ENCODE measurements around the gene LIPC.

LIPC gene

GRCh38 chr15:58466566-58466965, 34.8 kb downstream of the LIPC start:
- Mint-ChIP-seq H3K4me1 (peaks cover 58% of the 10 kb centered on the region), H3K27me3 (no peaks in the 10 kb centered on the region), H3K36me3 (no peaks in the 10 kb centered on the region), H3K9me3 (no peaks in the 10 kb centered on the region), H3K27ac (peak overlapping the region; percentile 52), H3K4me3 (no peak overlapping the region)

- Mint-ChIP-seq H3K4me1 (peaks cover 52% of the 10 kb centered on the region), H3K9me3 (no peaks in the 10 kb centered on the region), H3K27ac (peak overlapping the region; percentile 46), H3K36me3 (no peaks in the 10 kb centered on the region), H3K4me3 (no peak overlapping the region), H3K27me3 (no peaks in the 10 kb centered on the region)
Measured at GRCh38 chr15:58467121-58467721, 35.4 kb downstream of the LIPC start.

GRCh38 chr15:58467722-58468423, 36.1 kb downstream of the LIPC start:
- no peaks in the 10 kb centered on the region for H3K27me3 Mint-ChIP-seq
- no peak overlapping the region for H3K27ac Mint-ChIP-seq
- no peaks in the 10 kb centered on the region for H3K36me3 Mint-ChIP-seq
- no peaks in the 10 kb centered on the region for H3K9me3 Mint-ChIP-seq
- H3K4me3 Mint-ChIP-seq: no peak overlapping the region
- H3K4me1 Mint-ChIP-seq: peaks cover 49% of the 10 kb centered on the region

- Mint-ChIP-seq H3K27me3 (no peaks in the 10 kb centered on the region), H3K9me3 (no peaks in the 10 kb centered on the region), H3K4me1 (peaks cover 51% of the 10 kb centered on the region), H3K4me3 (no peak overlapping the region), H3K27ac (no peak overlapping the region), H3K36me3 (no peaks in the 10 kb centered on the region)
Measured at GRCh38 chr15:58469432-58470353, 37.9 kb downstream of the LIPC start.

GRCh38 chr15:58471348-58471747, 39.6 kb downstream of the LIPC start:
- Mint-ChIP-seq H3K27me3 (no peaks in the 10 kb centered on the region), H3K4me3 (no peak overlapping the region), H3K9me3 (no peaks in the 10 kb centered on the region), H3K4me1 (peaks cover 52% of the 10 kb centered on the region), H3K27ac (no peak overlapping the region), H3K36me3 (no peaks in the 10 kb centered on the region)

- no peaks in the 10 kb centered on the region for H3K9me3 Mint-ChIP-seq
- H3K27me3 Mint-ChIP-seq: no peaks in the 10 kb centered on the region
- no peak overlapping the region for H3K4me3 Mint-ChIP-seq
- H3K4me1 Mint-ChIP-seq: peaks cover 52% of the 10 kb centered on the region
- H3K36me3 Mint-ChIP-seq: no peaks in the 10 kb centered on the region
- no peak overlapping the region for H3K27ac Mint-ChIP-seq
Measured at GRCh38 chr15:58472221-58472620, 40.4 kb downstream of the LIPC start.

GRCh38 chr15:58472821-58473581, 41.2 kb downstream of the LIPC start:
- Mint-ChIP-seq H3K9me3 (no peaks in the 10 kb centered on the region), H3K4me3 (peak overlapping the region; percentile 73), H3K27ac (peak overlapping the region; percentile 96)

GRCh38 chr15:58473724-58474123, 41.9 kb downstream of the LIPC start:
- Mint-ChIP-seq H3K9me3 (no peaks in the 10 kb centered on the region), H3K4me3 (peak overlapping the region; percentile 73), H3K36me3 (no peaks in the 10 kb centered on the region), H3K27me3 (no peaks in the 10 kb centered on the region), H3K4me1 (peaks cover 56% of the 10 kb centered on the region), H3K27ac (peak overlapping the region; percentile 96)

More at GRCh38 chr15:58472821-58473581, 41.2 kb downstream of the LIPC start:
- Mint-ChIP-seq H3K4me1 (peaks cover 56% of the 10 kb centered on the region), H3K36me3 (no peaks in the 10 kb centered on the region), H3K27me3 (no peaks in the 10 kb centered on the region)

GRCh38 chr15:58474741-58475323, 43.0 kb downstream of the LIPC start:
- peaks cover 56% of the 10 kb centered on the region for H3K4me1 Mint-ChIP-seq
- no peaks in the 10 kb centered on the region for H3K36me3 Mint-ChIP-seq
- H3K27me3 Mint-ChIP-seq: no peaks in the 10 kb centered on the region
- H3K4me3 Mint-ChIP-seq: no peak overlapping the region
- H3K9me3 Mint-ChIP-seq: no peaks in the 10 kb centered on the region
- H3K27ac Mint-ChIP-seq: peak overlapping the region; percentile 65

- H3K4me3 Mint-ChIP-seq: peak overlapping the region; percentile 12
- peak overlapping the region; percentile 65 for H3K27ac Mint-ChIP-seq
- H3K4me1 Mint-ChIP-seq: peaks cover 54% of the 10 kb centered on the region
- H3K36me3 Mint-ChIP-seq: no peaks in the 10 kb centered on the region
- H3K9me3 Mint-ChIP-seq: no peaks in the 10 kb centered on the region
- H3K27me3 Mint-ChIP-seq: no peaks in the 10 kb centered on the region
Measured at GRCh38 chr15:58475573-58476524, 44.1 kb downstream of the LIPC start.

GRCh38 chr15:58476525-58477162, 44.9 kb downstream of the LIPC start:
- Mint-ChIP-seq H3K36me3 (no peaks in the 10 kb centered on the region), H3K4me3 (no peak overlapping the region), H3K27me3 (no peaks in the 10 kb centered on the region), H3K9me3 (no peaks in the 10 kb centered on the region), H3K27ac (no peak overlapping the region), H3K4me1 (peaks cover 53% of the 10 kb centered on the region)

GRCh38 chr15:58477170-58477569, 45.4 kb downstream of the LIPC start:
- Mint-ChIP-seq H3K9me3 (no peaks in the 10 kb centered on the region), H3K4me1 (peaks cover 53% of the 10 kb centered on the region), H3K27me3 (no peaks in the 10 kb centered on the region), H3K36me3 (no peaks in the 10 kb centered on the region), H3K4me3 (no peak overlapping the region), H3K27ac (no peak overlapping the region)

- H3K27me3 Mint-ChIP-seq: no peaks in the 10 kb centered on the region
- peaks cover 49% of the 10 kb centered on the region for H3K4me1 Mint-ChIP-seq
- no peak overlapping the region for H3K27ac Mint-ChIP-seq
- H3K4me3 Mint-ChIP-seq: no peak overlapping the region
- no peaks in the 10 kb centered on the region for H3K9me3 Mint-ChIP-seq
- no peaks in the 10 kb centered on the region for H3K36me3 Mint-ChIP-seq
Measured at GRCh38 chr15:58478035-58478434, 46.2 kb downstream of the LIPC start.

GRCh38 chr15:58478579-58478978, 46.8 kb downstream of the LIPC start:
- H3K4me1 Mint-ChIP-seq: peaks cover 49% of the 10 kb centered on the region
- no peaks in the 10 kb centered on the region for H3K9me3 Mint-ChIP-seq
- H3K27ac Mint-ChIP-seq: no peak overlapping the region
- no peak overlapping the region for H3K4me3 Mint-ChIP-seq
- no peaks in the 10 kb centered on the region for H3K27me3 Mint-ChIP-seq
- H3K36me3 Mint-ChIP-seq: no peaks in the 10 kb centered on the region
